ENCODE data around the gene TEX13C. TPM values are rescaled to one million over a fixed set of nuclear protein-coding genes. Genes with fewer than 3 reads are reported as not detected.

The TEX13C gene
- not detected for polyA plus RNA-seq (2013, experiment 1 of 2)
- polyA plus RNA-seq (2013, experiment 2 of 2): not detected

- Histone ChIP-seq H2BK15ac (ENCODE audit: low read depth, poor library complexity, severe bottlenecking) (no peak within 1 kb of the TSS), H4K8ac (ENCODE audit: low read length) (no peak within 1 kb of the TSS), H2AK5ac (ENCODE audit: low read length, severe bottlenecking) (no peak within 1 kb of the TSS), H4K91ac (ENCODE audit: low read length) (no peak within 1 kb of the TSS), H2AFZ (ENCODE audit: low read depth, low read length) (no peak within 1 kb of the TSS), H3K23ac (ENCODE audit: low read length in 2 of 2) (no peak within 1 kb of the TSS), H3K4me2 (ENCODE audit: low read length, poor library complexity, severe bottlenecking) (no peak within 1 kb of the TSS), H3K27me3 (ENCODE audit: control insufficient read depth in 1 of 2, insufficient read depth in 1 of 2, low read length in 2 of 2) (no peaks in the 10 kb centered on the region), H3K9me3 (ENCODE audit: control insufficient read depth, low read length) (no peaks in the 10 kb centered on the region), H3K14ac (ENCODE audit: low read length in 2 of 2) (no peak within 1 kb of the TSS), H3K36me3 (ENCODE audit: control insufficient read depth in 1 of 2, insufficient read depth in 2 of 2, low read depth in 1 of 2, low read length in 2 of 2) (no peaks in the 10 kb centered on the region), H3K27ac (ENCODE audit: low read length, poor library complexity, severe bottlenecking) (no peak within 1 kb of the TSS), H2BK5ac (ENCODE audit: low read depth, low read length, poor library complexity, severe bottlenecking) (no peak within 1 kb of the TSS), H2BK120ac (ENCODE audit: low read depth, low read length) (no peak within 1 kb of the TSS), H3K79me1 (replicated peaks; ENCODE audit: low read length, poor library complexity, severe bottlenecking) (no peaks in the 10 kb centered on the region), H3K4me3 (ENCODE audit: insufficient read depth in 1 of 2, low read depth in 1 of 2, low read length in 2 of 2) (no peak within 1 kb of the TSS), H3K4ac (ENCODE audit: low read depth in 1 of 2, low read length in 2 of 2) (no peak within 1 kb of the TSS), H3K18ac (ENCODE audit: low read depth in 1 of 2, low read length in 2 of 2) (no peak within 1 kb of the TSS), H3K9ac (ENCODE audit: low read length) (no peak within 1 kb of the TSS), H3K4me1 (ENCODE audit: control insufficient read depth, insufficient read depth, low read depth, low read length) (no peaks in the 10 kb centered on the region), H2BK12ac (ENCODE audit: low read length in 2 of 2) (no peak within 1 kb of the TSS)
- WGBS: 94% methylated on average over 43 of the region's 45 CpGs
- DNase-seq: no peak
Observed at GRCh38 chrX:125319646-125320521, at the start of gene TEX13C. Gene TEX13C, plus strand, starts transcription at chrX:125319871. Its CDS starts 249 bp downstream, at chrX:125320120.

DNA sequence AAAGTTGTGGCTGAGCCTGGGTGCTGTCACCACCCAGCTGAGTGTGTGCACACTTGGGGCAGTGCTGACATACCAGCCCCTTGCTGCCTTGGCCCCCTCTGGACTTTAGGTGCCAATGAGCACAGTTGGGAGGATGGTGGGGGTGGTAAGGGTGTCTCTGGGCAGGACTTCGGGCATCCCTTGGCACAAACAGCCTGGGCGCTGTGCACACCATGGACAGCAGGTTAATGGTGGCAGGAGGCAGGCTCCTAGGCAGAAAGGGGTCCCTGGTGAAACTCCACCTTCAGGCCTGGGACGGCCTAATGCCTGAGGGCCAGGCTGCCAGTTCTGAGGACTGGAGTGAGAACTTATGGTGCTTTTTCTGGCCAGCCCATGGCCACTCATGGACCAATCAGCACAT is 32.4 kb upstream of the TEX13C start:
- H4K8ac ChIP-seq (ENCODE audit: low read length): no peak overlapping the region
- H3K27ac ChIP-seq (ENCODE audit: low read length, poor library complexity, severe bottlenecking): no peak overlapping the region
- whole genome bisulfite sequencing: 100% methylated on average over 2 of the region's 3 CpGs
- no peak overlapping the region for H2BK5ac ChIP-seq (ENCODE audit: low read depth, low read length, poor library complexity, severe bottlenecking)
- H3K14ac ChIP-seq (ENCODE audit: low read length in 2 of 2): no peak overlapping the region
- no peak overlapping the region for H3K23ac ChIP-seq (ENCODE audit: low read length in 2 of 2)
- no peak overlapping the region for H2BK15ac ChIP-seq (ENCODE audit: low read depth, poor library complexity, severe bottlenecking)
- H3K18ac ChIP-seq (ENCODE audit: low read depth in 1 of 2, low read length in 2 of 2): no peak overlapping the region
- H2BK120ac ChIP-seq (ENCODE audit: low read depth, low read length): no peak overlapping the region
- H3K79me1 ChIP-seq (replicated peaks; ENCODE audit: low read length, poor library complexity, severe bottlenecking): no peaks in the 10 kb centered on the region
- no peaks in the 10 kb centered on the region for H3K36me3 ChIP-seq (ENCODE audit: control insufficient read depth in 1 of 2, insufficient read depth in 2 of 2, low read depth in 1 of 2, low read length in 2 of 2)
- no peaks in the 10 kb centered on the region for H3K27me3 ChIP-seq (ENCODE audit: control insufficient read depth in 1 of 2, insufficient read depth in 1 of 2, low read length in 2 of 2)
- no peaks in the 10 kb centered on the region for H3K9me3 ChIP-seq (ENCODE audit: control insufficient read depth, low read length)
- H3K4me1 ChIP-seq (ENCODE audit: control insufficient read depth, insufficient read depth, low read depth, low read length): peaks cover 1% of the 10 kb centered on the region
- H2AFZ ChIP-seq (ENCODE audit: low read depth, low read length): no peak overlapping the region
- H4K91ac ChIP-seq (ENCODE audit: low read length): no peak overlapping the region
- DNase-seq: no peak
- no peak overlapping the region for H2AK5ac ChIP-seq (ENCODE audit: low read length, severe bottlenecking)
- no peak overlapping the region for H3K9ac ChIP-seq (ENCODE audit: low read length)
- no peak overlapping the region for H2BK12ac ChIP-seq (ENCODE audit: low read length in 2 of 2)
- H3K4ac ChIP-seq (ENCODE audit: low read depth in 1 of 2, low read length in 2 of 2): no peak overlapping the region
- no peak overlapping the region for H3K4me2 ChIP-seq (ENCODE audit: low read length, poor library complexity, severe bottlenecking)
- H3K4me3 ChIP-seq (ENCODE audit: insufficient read depth in 1 of 2, low read depth in 1 of 2, low read length in 2 of 2): no peak overlapping the region

DNA sequence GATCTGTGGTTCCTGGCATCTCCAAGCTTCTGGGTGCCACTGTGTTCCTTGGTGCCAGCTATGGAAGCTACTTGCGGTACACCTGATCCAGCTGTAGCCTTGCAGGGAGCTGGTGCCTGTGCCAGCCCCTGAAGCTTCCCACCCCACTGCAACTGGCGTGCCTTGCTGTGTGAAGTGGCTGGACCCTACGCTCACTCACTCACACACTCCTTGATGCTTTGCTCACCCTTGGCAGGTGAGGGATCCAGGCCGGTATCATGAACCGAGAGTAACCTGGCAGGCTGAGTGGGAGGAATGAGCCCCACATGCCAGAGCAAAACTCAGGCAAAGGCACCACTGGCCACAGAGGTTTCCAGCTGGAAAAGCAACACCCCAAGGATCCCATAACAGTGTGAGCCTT is 31.3 kb upstream of the TEX13C start:
- H3K27ac ChIP-seq (ENCODE audit: low read length, poor library complexity, severe bottlenecking): no peak overlapping the region
- no peaks in the 10 kb centered on the region for H3K36me3 ChIP-seq (ENCODE audit: control insufficient read depth in 1 of 2, insufficient read depth in 2 of 2, low read depth in 1 of 2, low read length in 2 of 2)
- WGBS: 100% methylated on average over 2 of the region's 5 CpGs
- H4K91ac ChIP-seq (ENCODE audit: low read length): peak overlapping the region; percentile 7
- no peaks in the 10 kb centered on the region for H3K79me1 ChIP-seq (replicated peaks; ENCODE audit: low read length, poor library complexity, severe bottlenecking)
- no peak overlapping the region for H3K14ac ChIP-seq (ENCODE audit: low read length in 2 of 2)
- H2BK12ac ChIP-seq (ENCODE audit: low read length in 2 of 2): no peak overlapping the region
- H3K4ac ChIP-seq (ENCODE audit: low read depth in 1 of 2, low read length in 2 of 2): no peak overlapping the region
- H2BK5ac ChIP-seq (ENCODE audit: low read depth, low read length, poor library complexity, severe bottlenecking): no peak overlapping the region
- H2BK15ac ChIP-seq (ENCODE audit: low read depth, poor library complexity, severe bottlenecking): no peak overlapping the region
- H3K18ac ChIP-seq (ENCODE audit: low read depth in 1 of 2, low read length in 2 of 2): peak overlapping the region in 1 of 2 experiments; percentile 34
- H2AK5ac ChIP-seq (ENCODE audit: low read length, severe bottlenecking): no peak overlapping the region
- peaks cover 1% of the 10 kb centered on the region for H3K4me1 ChIP-seq (ENCODE audit: control insufficient read depth, insufficient read depth, low read depth, low read length)
- no peaks in the 10 kb centered on the region for H3K9me3 ChIP-seq (ENCODE audit: control insufficient read depth, low read length)
- H4K8ac ChIP-seq (ENCODE audit: low read length): no peak overlapping the region
- H3K27me3 ChIP-seq (ENCODE audit: control insufficient read depth in 1 of 2, insufficient read depth in 1 of 2, low read length in 2 of 2): no peaks in the 10 kb centered on the region
- H3K4me3 ChIP-seq (ENCODE audit: insufficient read depth in 1 of 2, low read depth in 1 of 2, low read length in 2 of 2): no peak overlapping the region
- H2AFZ ChIP-seq (ENCODE audit: low read depth, low read length): no peak overlapping the region
- no peak overlapping the region for H3K9ac ChIP-seq (ENCODE audit: low read length)
- H3K4me2 ChIP-seq (ENCODE audit: low read length, poor library complexity, severe bottlenecking): no peak overlapping the region
- no peak overlapping the region for H3K23ac ChIP-seq (ENCODE audit: low read length in 2 of 2)
- H2BK120ac ChIP-seq (ENCODE audit: low read depth, low read length): no peak overlapping the region
- no peak for DNase-seq

GRCh38 chrX:125289209-125289608 is 30.5 kb upstream of the TEX13C start:
- H3K18ac ChIP-seq (ENCODE audit: low read depth in 1 of 2, low read length in 2 of 2): no peak overlapping the region
- H3K23ac ChIP-seq (ENCODE audit: low read length in 2 of 2): no peak overlapping the region
- WGBS: 67% methylated on average over 1 of the region's 1 CpG
- no peak overlapping the region for H3K4me2 ChIP-seq (ENCODE audit: low read length, poor library complexity, severe bottlenecking)
- H3K27me3 ChIP-seq (ENCODE audit: control insufficient read depth in 1 of 2, insufficient read depth in 1 of 2, low read length in 2 of 2): no peaks in the 10 kb centered on the region
- H3K4ac ChIP-seq (ENCODE audit: low read depth in 1 of 2, low read length in 2 of 2): no peak overlapping the region
- no peaks in the 10 kb centered on the region for H3K9me3 ChIP-seq (ENCODE audit: control insufficient read depth, low read length)
- H4K91ac ChIP-seq (ENCODE audit: low read length): no peak overlapping the region
- no peaks in the 10 kb centered on the region for H3K36me3 ChIP-seq (ENCODE audit: control insufficient read depth in 1 of 2, insufficient read depth in 2 of 2, low read depth in 1 of 2, low read length in 2 of 2)
- peaks cover 1% of the 10 kb centered on the region for H3K4me1 ChIP-seq (ENCODE audit: control insufficient read depth, insufficient read depth, low read depth, low read length)
- no peak overlapping the region for H2AFZ ChIP-seq (ENCODE audit: low read depth, low read length)
- no peak overlapping the region for H3K27ac ChIP-seq (ENCODE audit: low read length, poor library complexity, severe bottlenecking)
- no peak overlapping the region for H2BK15ac ChIP-seq (ENCODE audit: low read depth, poor library complexity, severe bottlenecking)
- no peak overlapping the region for H2BK5ac ChIP-seq (ENCODE audit: low read depth, low read length, poor library complexity, severe bottlenecking)
- no peak overlapping the region for H3K9ac ChIP-seq (ENCODE audit: low read length)
- no peaks in the 10 kb centered on the region for H3K79me1 ChIP-seq (replicated peaks; ENCODE audit: low read length, poor library complexity, severe bottlenecking)
- H3K4me3 ChIP-seq (ENCODE audit: insufficient read depth in 1 of 2, low read depth in 1 of 2, low read length in 2 of 2): no peak overlapping the region
- no peak overlapping the region for H3K14ac ChIP-seq (ENCODE audit: low read length in 2 of 2)
- H2BK120ac ChIP-seq (ENCODE audit: low read depth, low read length): no peak overlapping the region
- no peak overlapping the region for H2BK12ac ChIP-seq (ENCODE audit: low read length in 2 of 2)
- no peak overlapping the region for H2AK5ac ChIP-seq (ENCODE audit: low read length, severe bottlenecking)
- no peak for DNase-seq
- H4K8ac ChIP-seq (ENCODE audit: low read length): no peak overlapping the region

Data from mesenchymal stem cell (in vitro differentiated cells and primary cell).